NCI-H748 (cell line): ENCODE results near the gene OTX1.
A peak's percentile ranks its signal among the peaks of the same experiment; 100 is the strongest.
"Not testable (repeated sequence)": the region's sequence is repeated elsewhere in the genome, so short reads cannot be mapped to it uniquely, and the experiment has no call there.

ENCODE experiments used
- DNase-seq: peaks from one replicate; lab custom pipeline; 2025; ENCODE audit not compliant: unreplicated experiment; lab: John Stamatoyannopoulos, UW

Gene OTX1

GRCh38 chr2:63050334-63051041 is at the start of gene OTX1:
TSS of gene OTX1 (plus strand) at chr2:63050830. CDS start at chr2:63052991, 2,161 bp downstream.
- DNase-seq: peak; percentile 90

GRCh38 chr2:63001576-63001975 is 49.1 kb upstream of the OTX1 start:
- no peak for DNase-seq

- peak; percentile 17 for DNase-seq
Observed at GRCh38 chr2:63003351-63003750, 47.3 kb upstream of the OTX1 start.

- DNase-seq: no peak
Observed at GRCh38 chr2:63007813-63008458, 42.7 kb upstream of the OTX1 start.

GRCh38 chr2:63008838-63009237 is 41.8 kb upstream of the OTX1 start:
- no peak for DNase-seq

GRCh38 chr2:63009490-63009889 is 41.1 kb upstream of the OTX1 start:
- DNase-seq: no peak

- no peak for DNase-seq
Observed at GRCh38 chr2:63012541-63012940, 38.1 kb upstream of the OTX1 start.

GRCh38 chr2:63013438-63013837 is 37.2 kb upstream of the OTX1 start:
- DNase-seq: no peak

- no peak for DNase-seq
Observed at GRCh38 chr2:63015389-63015788, 35.2 kb upstream of the OTX1 start.

- DNase-seq: no peak
Observed at GRCh38 chr2:63018439-63018838, 32.2 kb upstream of the OTX1 start.

GRCh38 chr2:63019686-63020085 is 30.9 kb upstream of the OTX1 start:
- DNase-seq: not testable (repeated sequence)

GRCh38 chr2:63023444-63023843 is 27.2 kb upstream of the OTX1 start:
- DNase-seq: peak; percentile 48

- DNase-seq: no peak
Observed at GRCh38 chr2:63027220-63027619, 23.4 kb upstream of the OTX1 start.

GRCh38 chr2:63029058-63029457 is 21.6 kb upstream of the OTX1 start:
- DNase-seq: peak; percentile 1

GRCh38 chr2:63034526-63034925 is 16.1 kb upstream of the OTX1 start:
- DNase-seq: no peak

- no peak for DNase-seq
Observed at GRCh38 chr2:63035169-63035568, 15.5 kb upstream of the OTX1 start.

GRCh38 chr2:63035660-63036059 is 15.0 kb upstream of the OTX1 start:
- no peak for DNase-seq

- no peak for DNase-seq
Observed at GRCh38 chr2:63038034-63038433, 12.6 kb upstream of the OTX1 start.

GRCh38 chr2:63040586-63040985 is 10.0 kb upstream of the OTX1 start:
- no peak for DNase-seq

- no peak for DNase-seq
Observed at GRCh38 chr2:63041592-63041991, 9.0 kb upstream of the OTX1 start.

- DNase-seq: no peak
Observed at GRCh38 chr2:63044362-63045327, 6.0 kb upstream of the OTX1 start.

- no peak for DNase-seq
Observed at GRCh38 chr2:63046552-63046951, 4.1 kb upstream of the OTX1 start.
